ENCODE data around the gene GCN1.
"Not testable (repeated sequence)": the region's sequence is repeated elsewhere in the genome, so short reads cannot be mapped to it uniquely, and the experiment has no call there.

Gene GCN1

GRCh38 chr12:120213182-120213581, 18.7 kb upstream of the GCN1 start:
- DNase-seq (ENCODE audit: low spot score), result not testable (repeated sequence)

DNA sequence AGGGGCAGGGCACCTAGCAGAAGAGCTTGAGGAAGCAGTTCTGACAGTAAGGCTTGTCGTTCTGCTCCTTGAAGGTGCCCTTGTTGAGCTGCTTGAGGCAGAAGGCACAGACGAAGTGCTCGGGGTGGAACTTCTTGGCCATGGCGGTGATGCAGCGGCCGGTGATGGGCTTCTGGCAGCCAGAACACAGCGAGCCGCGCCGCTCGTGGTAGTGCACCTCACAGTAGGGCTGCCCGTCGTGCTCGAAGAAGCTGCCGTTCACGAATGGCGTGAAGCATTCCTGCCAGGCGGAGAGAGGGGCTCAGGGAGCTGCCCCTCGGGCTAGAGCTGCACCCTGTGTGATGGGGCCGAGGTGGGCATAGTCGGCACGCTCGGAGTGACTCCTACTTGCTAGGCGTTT, 17.8 kb upstream of the GCN1 start:
- DNase-seq (ENCODE audit: low spot score), result no peak

- DNase-seq (ENCODE audit: low spot score), result no peak
Observed at GRCh38 chr12:120211904-120212283, 17.4 kb upstream of the GCN1 start.

DNA sequence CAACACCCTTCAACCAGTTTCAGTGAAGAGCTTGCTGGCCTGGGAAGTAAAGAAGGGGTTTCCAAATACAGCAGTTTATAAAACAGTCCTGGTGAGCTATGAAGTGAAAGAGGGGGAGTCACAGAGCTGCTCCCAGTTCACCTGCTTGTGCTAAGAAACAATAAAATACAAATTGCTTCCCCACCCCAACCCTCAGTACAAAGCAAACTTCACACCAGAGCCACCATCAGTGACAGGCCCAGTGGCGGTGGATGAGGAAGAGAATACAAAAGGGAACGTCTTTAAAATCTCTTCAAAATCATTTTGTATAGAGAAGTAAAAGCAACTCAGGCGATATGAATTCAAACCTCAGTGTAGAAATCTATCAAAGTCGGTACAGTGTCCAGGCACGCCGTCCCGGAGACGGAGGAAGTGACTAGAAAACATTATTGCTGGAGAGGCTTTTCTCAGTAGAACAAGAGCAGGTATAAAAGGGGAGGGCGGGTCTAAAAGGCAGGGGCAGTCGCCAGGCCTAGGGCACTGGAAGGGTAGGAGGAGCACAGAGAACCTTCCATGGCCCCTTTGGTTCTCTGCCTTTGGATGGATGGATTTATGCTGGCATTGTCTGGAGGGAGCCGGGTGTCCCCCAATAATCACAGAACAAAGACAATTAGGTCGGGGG, 16.9 kb upstream of the GCN1 start:
- no peak for DNase-seq (ENCODE audit: low spot score)

DNA sequence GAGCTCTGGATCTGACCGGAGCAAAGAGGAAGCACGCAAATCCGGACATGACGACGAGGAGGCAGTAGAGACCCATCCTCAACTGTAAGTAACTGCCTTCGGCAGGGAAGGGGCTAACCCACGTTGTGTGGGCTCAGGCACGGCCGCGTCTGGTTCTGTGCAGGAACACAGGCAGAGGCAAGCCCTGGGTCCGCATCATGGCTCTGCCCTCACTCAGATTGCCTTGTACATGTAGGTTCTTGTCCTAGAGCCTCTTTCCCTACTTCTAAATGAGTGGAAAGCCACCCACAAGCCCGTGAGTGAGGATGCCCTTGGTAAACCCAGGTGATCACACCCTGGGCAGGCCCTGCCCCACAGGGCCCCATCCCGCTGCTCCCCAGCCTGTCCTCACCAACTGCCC, 15.3 kb upstream of the GCN1 start:
- no peak for DNase-seq (ENCODE audit: low spot score)

GRCh38 chr12:120207227-120207626, 12.7 kb upstream of the GCN1 start:
- no peak for DNase-seq (ENCODE audit: low spot score)

DNA sequence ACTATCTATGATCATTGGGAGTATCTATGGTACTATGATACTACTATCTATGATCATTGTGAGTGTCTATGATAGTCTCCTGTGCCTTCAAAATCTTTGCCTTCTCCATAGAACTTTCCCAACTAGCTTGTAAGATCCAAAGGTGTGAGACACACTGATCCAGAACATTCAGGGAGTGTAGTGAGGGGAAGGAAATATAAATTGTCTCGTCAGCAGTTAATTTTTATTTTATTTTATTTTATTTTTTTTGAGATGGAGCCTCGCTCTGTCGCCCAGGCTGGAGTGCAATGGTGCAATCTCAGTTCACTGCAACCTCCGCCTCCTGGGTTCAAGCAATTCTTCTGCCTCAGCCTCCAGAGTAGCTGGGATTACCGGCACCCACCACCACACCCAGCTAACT, 12.3 kb upstream of the GCN1 start:
- not testable (repeated sequence) for DNase-seq (ENCODE audit: low spot score)

DNA sequence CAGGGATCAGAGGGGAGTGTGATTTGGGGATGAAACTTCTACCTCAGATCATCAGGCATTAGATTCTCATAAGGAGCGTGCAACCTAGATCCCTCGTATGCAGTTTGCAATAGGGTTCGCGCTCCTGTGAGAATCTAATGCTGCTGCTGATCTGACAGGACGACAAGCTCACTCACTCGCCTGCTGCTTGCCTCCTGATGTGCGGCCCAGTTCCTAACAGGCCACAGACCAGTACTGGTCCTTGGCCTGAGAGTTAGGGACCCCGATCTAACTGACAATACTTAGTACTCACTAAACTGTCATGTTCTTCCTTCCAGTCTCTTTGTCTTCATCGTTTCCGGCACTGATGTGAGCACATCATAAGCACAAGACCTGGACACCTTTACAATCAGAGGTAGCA, 11.7 kb upstream of the GCN1 start:
- DNase-seq (ENCODE audit: low spot score), result no peak

DNA sequence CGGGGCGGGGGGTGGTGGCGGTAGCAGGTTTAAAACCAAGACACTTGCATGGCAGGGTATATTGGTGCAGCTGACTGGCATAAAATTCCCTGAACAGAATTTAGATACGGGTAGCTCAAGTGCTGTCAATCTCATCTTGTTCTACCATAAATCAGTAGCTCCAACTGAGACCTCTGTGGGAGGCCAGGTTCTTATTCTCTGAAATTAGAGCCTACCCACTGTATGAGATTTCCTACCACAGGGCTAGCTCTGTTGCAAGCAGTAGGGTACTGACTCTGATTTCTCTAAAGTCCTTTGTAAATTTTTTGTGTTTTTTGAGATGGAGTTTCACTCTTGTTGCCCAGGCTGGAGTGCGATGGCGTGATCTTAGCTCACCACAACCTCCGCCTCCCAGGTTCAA, 9.7 kb upstream of the GCN1 start:
- DNase-seq (ENCODE audit: low spot score), result no peak

GRCh38 chr12:120200364-120200800, 5.9 kb upstream of the GCN1 start:
- DNase-seq (ENCODE audit: low spot score), result no peak

- DNase-seq (ENCODE audit: low spot score), result peak; percentile 65
Observed at GRCh38 chr12:120199595-120200306, 5.2 kb upstream of the GCN1 start.

GRCh38 chr12:120199025-120199424, 4.5 kb upstream of the GCN1 start:
- DNase-seq (ENCODE audit: low spot score), result peak; percentile 27

DNA sequence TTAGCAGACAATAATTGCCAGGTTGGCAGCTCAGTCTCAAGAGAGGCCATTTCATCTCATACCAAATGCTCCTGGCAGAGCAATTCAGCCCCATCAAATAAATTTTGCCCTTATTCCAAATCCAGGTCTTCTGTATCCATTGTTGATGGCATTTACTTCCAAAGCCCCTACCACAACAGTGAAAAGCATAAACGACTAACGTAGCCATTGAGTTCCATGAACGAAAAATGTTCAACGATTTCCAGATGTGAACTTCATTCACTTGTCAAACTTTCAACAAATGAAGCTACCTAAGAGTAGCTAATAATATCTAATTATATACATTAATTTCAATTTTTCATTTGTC, 3.0 kb upstream of the GCN1 start:
- DNase-seq (ENCODE audit: low spot score), result no peak

DNA sequence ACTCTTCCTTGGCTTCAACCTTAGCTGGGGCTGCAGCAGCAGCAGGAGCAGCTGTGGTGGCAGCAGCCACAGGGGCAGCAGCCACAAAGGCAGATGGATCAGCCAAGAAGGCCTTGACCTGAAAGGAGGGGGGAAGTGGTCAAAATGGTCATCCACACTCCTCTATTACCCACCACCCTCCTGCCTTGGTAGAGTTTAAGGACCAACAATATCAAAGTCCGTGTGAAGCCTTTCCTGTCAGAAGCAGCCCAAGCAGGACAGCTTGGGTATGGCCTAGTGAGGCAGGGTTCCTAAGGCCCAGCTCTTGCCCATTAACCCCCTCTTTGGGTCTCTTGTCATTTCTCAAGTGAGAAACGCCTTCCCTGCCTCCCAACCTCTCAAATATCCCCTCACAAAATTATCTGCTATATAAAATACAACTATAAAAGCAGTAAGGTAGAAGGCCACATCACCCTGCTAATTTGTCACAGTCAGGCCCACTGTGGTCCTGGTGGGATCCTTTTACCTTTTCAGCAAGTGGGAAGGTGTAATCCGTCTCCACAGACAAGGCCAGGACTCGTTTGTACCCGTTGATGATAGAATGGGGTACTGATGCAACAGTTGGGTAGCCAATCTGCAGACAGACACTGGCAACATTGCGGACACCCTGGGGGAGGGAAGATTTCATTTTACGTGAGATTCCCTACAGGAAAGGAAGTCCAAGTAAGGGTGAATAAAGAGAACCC, 2.5 kb upstream of the GCN1 start:
- DNase-seq (ENCODE audit: low spot score), result peak; percentile 12

DNA sequence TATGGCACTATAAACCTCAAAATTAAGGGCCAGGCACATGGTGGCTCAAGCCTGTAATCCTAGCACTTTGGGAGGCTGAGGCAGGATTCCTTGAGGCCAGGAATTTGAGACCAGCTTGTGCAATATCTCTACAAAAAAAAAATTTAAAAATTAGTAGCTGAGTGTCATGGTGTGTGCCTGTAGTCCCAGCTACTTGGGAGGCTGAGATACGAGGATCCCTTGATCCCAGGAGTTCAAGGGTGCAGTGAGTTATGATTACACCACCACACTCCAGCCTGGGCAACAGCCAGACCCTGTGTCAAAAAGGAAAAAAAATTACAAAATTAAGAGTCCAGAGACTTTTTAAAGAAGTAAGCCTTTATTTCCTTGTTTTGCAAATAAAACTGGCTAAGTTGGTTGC, 1.8 kb upstream of the GCN1 start:
- no peak for DNase-seq (ENCODE audit: low spot score)

DNA sequence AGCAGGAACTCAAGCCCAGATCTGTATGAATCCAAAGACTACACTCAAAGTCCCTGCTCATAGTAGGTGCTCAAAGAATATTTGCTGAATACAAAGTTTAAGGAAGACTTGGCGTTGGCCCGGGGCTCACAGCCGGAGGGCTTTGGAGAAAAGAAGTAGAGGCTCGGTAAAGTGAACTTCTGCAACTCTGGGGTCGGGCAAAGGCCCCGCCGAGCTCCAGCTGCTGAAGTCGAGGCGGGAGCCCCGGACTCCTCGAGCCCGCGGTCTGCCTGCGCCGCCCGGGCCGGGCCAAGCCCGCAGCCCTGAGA, 335 bp downstream of the GCN1 start:
- DNase-seq (ENCODE audit: low spot score), result no peak

GRCh38 chr12:120193286-120193685, 1.2 kb downstream of the GCN1 start:
- not testable (repeated sequence) for DNase-seq (ENCODE audit: low spot score)

- DNase-seq (ENCODE audit: low spot score), result no peak
Observed at GRCh38 chr12:120190985-120191480, 3.5 kb downstream of the GCN1 start.

DNA sequence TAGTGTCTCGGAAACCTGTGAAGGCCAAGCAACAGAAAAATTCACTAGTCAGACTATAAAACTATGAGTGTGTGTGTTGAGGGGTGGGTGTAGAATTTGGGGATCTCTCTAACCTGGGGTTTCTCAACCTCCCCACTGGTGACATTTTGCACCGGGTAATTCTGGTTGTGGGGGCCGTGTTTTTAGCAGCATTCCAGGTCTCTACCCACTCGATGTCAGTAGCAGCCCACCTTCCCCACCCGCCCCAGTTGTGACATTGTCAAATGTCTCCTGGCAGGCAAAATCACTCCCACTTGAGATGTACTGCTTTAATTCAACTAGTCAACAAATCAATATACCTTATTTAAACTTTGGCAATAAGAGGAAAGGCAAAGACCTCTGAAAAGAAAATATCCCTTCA, 4.1 kb downstream of the GCN1 start:
- DNase-seq (ENCODE audit: low spot score), result no peak

DNA sequence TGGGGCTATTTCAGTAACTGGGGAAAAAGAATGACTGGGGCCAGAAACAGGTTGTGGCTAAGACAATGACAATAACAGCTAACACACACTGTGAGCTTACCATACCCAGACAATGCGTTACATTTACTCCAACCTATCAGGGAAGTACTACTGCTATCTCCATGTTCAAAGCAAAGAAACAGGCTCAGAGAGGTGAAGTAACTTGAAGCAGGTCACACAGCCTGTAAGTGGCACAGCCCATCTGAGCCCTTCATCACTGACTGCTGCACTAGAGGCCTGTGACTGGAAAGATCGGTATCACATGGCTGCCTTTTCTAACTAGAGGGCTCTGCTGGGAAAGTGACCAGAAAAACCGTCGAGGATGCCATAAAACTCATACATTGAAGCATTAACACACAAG, 7.9 kb downstream of the GCN1 start:
- DNase-seq (ENCODE audit: low spot score), result no peak

GRCh38 chr12:120183211-120183631, 11.3 kb downstream of the GCN1 start:
- no peak for DNase-seq (ENCODE audit: low spot score)

GRCh38 chr12:120181991-120182631, 12.4 kb downstream of the GCN1 start:
- DNase-seq (ENCODE audit: low spot score), result no peak

- no peak for DNase-seq (ENCODE audit: low spot score)
Observed at GRCh38 chr12:120180975-120181374, 13.5 kb downstream of the GCN1 start.
